HepG2 (cell line): ENCODE measurements around the gene OPA3. TPM values are rescaled to one million over a fixed set of nuclear protein-coding genes. Genes with fewer than 3 reads are reported as not detected.

Experiments
- ATAC-seq: fragments of 200-7000 bp; cut with Tn5 transposase; 3 replicates; pipeline ENCODE4 v1.9.1; 2020; ENCODE audit warnings: mild to moderate bottlenecking, moderate library complexity
- BruUV-seq: library from RNA; stranded (reverse); fragments of 400-500 nt; replicated peaks from 2 replicates; lab custom pipeline; 2021; lab: Mats Ljungman, UMichigan
- CTCF ChIA-PET: fragments of 300-600 bp; formaldehyde crosslinking; extraction: SDS; loops from one replicate; lab custom pipeline; 2021; ENCODE audit warnings: low total read pairs, inconsistent platforms, low intra/inter-chr PET ratio; lab: Yijun Ruan, JAX
- POLR2A ChIA-PET: fragments of 350-600 bp; sonication (Branson Sonifier 250); formaldehyde crosslinking; loops from one replicate; lab custom pipeline; 2020; ENCODE audit warnings: antibody characterized with exemption, inconsistent platforms; lab: Yijun Ruan, JAX
- DNase-seq: peaks from one replicate; pipeline ENCODE4 v3.0.0-alpha.2; 2015; ENCODE audit warnings: low spot score
- FAIRE-seq: peaks from 3 replicates; lab custom pipeline; 2011; peaks lifted over from hg19 to GRCh38; lab: Jason Lieb, UNC
- H2AFZ ChIP-seq: one replicate; pipeline ENCODE4 v1.6.1; 2011; ENCODE audit warnings: low read length, inconsistent platforms
- H3K27ac ChIP-seq: fragments of 300-600 bp; 3 replicates; pipeline ENCODE4 v1.8.0; 2011; ENCODE audit warnings: mixed run types, mild to moderate bottlenecking, mixed read lengths, low read length, inconsistent platforms; ENCODE audit not compliant: insufficient read depth; ENCODE audit errors: extremely low read length
- H3K27me3 ChIP-seq, 2 experiments: fragments of 200-600 bp in 1 of 2; 2 replicates in 1 of 2; 3 replicates in 1 of 2; pipeline versions ENCODE4 v1.6.0 to v1.8.0; 2011; ENCODE audit warnings: low read length in 2 of 2, mild to moderate bottlenecking in 2 of 2, moderate library complexity in 2 of 2, inconsistent platforms in 1 of 2; ENCODE audit not compliant: insufficient read depth in 2 of 2, control insufficient read depth in 1 of 2
- H3K36me3 ChIP-seq, 2 experiments: fragments of 200-600 bp in 1 of 2; replicated peaks in 1 of 2; 2 replicates in 1 of 2; 3 replicates in 1 of 2; pipeline versions ENCODE4 v1.5.1 to v1.8.0; 2011; ENCODE audit warnings: low read length in 2 of 2, inconsistent platforms in 1 of 2; ENCODE audit not compliant: insufficient read depth in 2 of 2, control insufficient read depth in 1 of 2
- H3K4me1 ChIP-seq: 2 replicates; pipeline ENCODE4 v1.5.1; 2012; ENCODE audit warnings: low read length, inconsistent platforms; ENCODE audit not compliant: insufficient read depth
- H3K4me2 ChIP-seq: 2 replicates; pipeline ENCODE4 v1.6.0; 2011; ENCODE audit warnings: low read depth, low read length, inconsistent platforms
- H3K4me3 ChIP-seq, 3 experiments: fragments of 200-600 bp in 1 of 3; sonication (generic), shearing (Covaris generic) in 1 of 3; replicated peaks in 1 of 3; 2 replicates each; pipeline ENCODE4 v1.5.1; 2011 to 2016; ENCODE audit warnings: low read length in 3 of 3, inconsistent platforms in 2 of 3, low read depth in 2 of 3, mild to moderate bottlenecking in 2 of 3, control low read depth in 1 of 3, mixed read lengths in 1 of 3; ENCODE audit not compliant: insufficient read depth in 1 of 3
- H3K79me2 ChIP-seq: one replicate; pipeline ENCODE4 v1.6.1; 2011; ENCODE audit warnings: low read length, inconsistent platforms; ENCODE audit not compliant: insufficient read depth
- H3K9ac ChIP-seq: 2 replicates; pipeline ENCODE4 v1.6.0; 2011; ENCODE audit warnings: mild to moderate bottlenecking, low read depth, low read length, inconsistent platforms; ENCODE audit not compliant: insufficient read depth
- H3K9me3 ChIP-seq: 2 replicates; pipeline ENCODE4 v1.5.1; 2012; ENCODE audit warnings: mild to moderate bottlenecking, low read length
- H4K20me1 ChIP-seq: 2 replicates; pipeline ENCODE4 v1.6.0; 2011; ENCODE audit warnings: inconsistent platforms, mild to moderate bottlenecking, low read length, moderate library complexity; ENCODE audit not compliant: insufficient read depth
- ATF7 ChIP-seq, 2 experiments: fragments of 450-650 bp in 1 of 2; sonication (generic) in 1 of 2; formaldehyde crosslinking in 1 of 2; IDR thresholded peaks; 2 replicates each; pipeline versions ENCODE4 v1.4.0 to v1.6.1; 2016 to 2020; ENCODE audit warnings: antibody characterized with exemption in 1 of 2, mild to moderate bottlenecking in 1 of 2, missing genetic modification reagents in 1 of 2
- CREB1 ChIP-seq, 2 experiments: fragments of 450-650 bp in 1 of 2; IDR thresholded peaks; 2 replicates each; pipeline ENCODE4 v1.6.1; 2016 to 2017; ENCODE audit warnings: control low read depth in 1 of 2, mild to moderate bottlenecking in 1 of 2, missing compliant biosample characterization in 1 of 2, missing genetic modification characterization in 1 of 2
- NRL ChIP-seq: sonication (generic); formaldehyde crosslinking; IDR thresholded peaks from 2 replicates; pipeline ENCODE4 v1.5.0; 2020; ENCODE audit warnings: missing genetic modification reagents, mild to moderate bottlenecking, moderate library complexity, borderline replicate concordance
- SOX6 ChIP-seq, 2 experiments: fragments of 450-650 bp in 1 of 2; sonication (generic) in 1 of 2; formaldehyde crosslinking in 1 of 2; IDR thresholded peaks; 2 replicates each; pipeline versions ENCODE4 v1.4.0 to v1.6.1; 2017 to 2020; ENCODE audit warnings: antibody characterized with exemption in 1 of 2, mild to moderate bottlenecking in 1 of 2, missing genetic modification reagents in 1 of 2
- TSC22D2 ChIP-seq: sonication (generic); formaldehyde crosslinking; IDR thresholded peaks from 2 replicates; pipeline ENCODE4 v1.5.1; 2020; ENCODE audit warnings: missing genetic modification reagents, mild to moderate bottlenecking, borderline replicate concordance
- WGBS: methylation state at CpG from one replicate; pipeline ENCODE4 v1.1.6; 2017; ENCODE audit warnings: low lambda C conversion rate; 5-methylcytosine and 5-hydroxymethylcytosine counted together
- in situ Hi-C: cut with HindIII; loops from 2 replicates; pipeline ENCODE4 v1.10.0; 2017; ENCODE audit warnings: low pct_unique_long_range_greater_than_20kb; ENCODE audit not compliant: extremely low pct_ligation_motif_present
- intact Hi-C: fragments of 100-400 bp; cut with micrococcal nuclease; formaldehyde crosslinking; loops from one replicate; pipeline ENCODE4 v1.10.0; 2022; ENCODE audit not compliant: unreplicated experiment
- polyA plus RNA-seq, 8 experiments: library from polyadenylated mRNA; depleted of rRNA in 3 of 8; stranded (reverse) in 7 of 8; unstranded in 1 of 8; fragments of >200 nt; fragmentation: Illumina TruSeq in 4 of 8; extraction: Trizol in 4 of 8; gene quantifications; 2 replicates each; pipeline versions ENCODE4 v1.2.1 to v1.2.3, GENCODE V29; 2011 to 2016; ENCODE audit warnings: low read depth in 4 of 8, missing spikeins in 1 of 8, mixed read lengths in 1 of 8; ENCODE audit not compliant: insufficient read depth in 1 of 8
- total RNA-seq, 5 experiments: library from RNA; depleted of rRNA; stranded (reverse); fragments of >200 nt; fragmentation: Illumina TruSeq; extraction: Trizol; gene quantifications; 2 replicates each; pipeline ENCODE4 v1.2.3, GENCODE V29; 2016; ENCODE audit warnings: low read depth in 1 of 5
- TF ChIP-seq, protein P1 (sequence below): sonication (generic); formaldehyde crosslinking; IDR thresholded peaks from 2 replicates; pipeline ENCODE4 v1.8.1; 2023; ENCODE audit warnings: mild to moderate bottlenecking, missing genetic modification reagents
- TF ChIP-seq, protein P2 (sequence below): sonication (generic); formaldehyde crosslinking; IDR thresholded peaks from 2 replicates; pipeline ENCODE4 v1.4.0; 2020; ENCODE audit warnings: missing genetic modification reagents
- TF ChIP-seq, protein P3 (sequence below): sonication (generic); formaldehyde crosslinking; IDR thresholded peaks from 2 replicates; pipeline ENCODE4 v1.5.1; 2020; ENCODE audit warnings: mild to moderate bottlenecking, missing genetic modification reagents, moderate library complexity

The OPA3 gene
- total and polyA plus RNA-seq, 2 of the 13 experiments (the other 11 are each of a cell fraction or from before 2014, with no cell fraction given): 8.3 to 17.7 TPM

DNA sequence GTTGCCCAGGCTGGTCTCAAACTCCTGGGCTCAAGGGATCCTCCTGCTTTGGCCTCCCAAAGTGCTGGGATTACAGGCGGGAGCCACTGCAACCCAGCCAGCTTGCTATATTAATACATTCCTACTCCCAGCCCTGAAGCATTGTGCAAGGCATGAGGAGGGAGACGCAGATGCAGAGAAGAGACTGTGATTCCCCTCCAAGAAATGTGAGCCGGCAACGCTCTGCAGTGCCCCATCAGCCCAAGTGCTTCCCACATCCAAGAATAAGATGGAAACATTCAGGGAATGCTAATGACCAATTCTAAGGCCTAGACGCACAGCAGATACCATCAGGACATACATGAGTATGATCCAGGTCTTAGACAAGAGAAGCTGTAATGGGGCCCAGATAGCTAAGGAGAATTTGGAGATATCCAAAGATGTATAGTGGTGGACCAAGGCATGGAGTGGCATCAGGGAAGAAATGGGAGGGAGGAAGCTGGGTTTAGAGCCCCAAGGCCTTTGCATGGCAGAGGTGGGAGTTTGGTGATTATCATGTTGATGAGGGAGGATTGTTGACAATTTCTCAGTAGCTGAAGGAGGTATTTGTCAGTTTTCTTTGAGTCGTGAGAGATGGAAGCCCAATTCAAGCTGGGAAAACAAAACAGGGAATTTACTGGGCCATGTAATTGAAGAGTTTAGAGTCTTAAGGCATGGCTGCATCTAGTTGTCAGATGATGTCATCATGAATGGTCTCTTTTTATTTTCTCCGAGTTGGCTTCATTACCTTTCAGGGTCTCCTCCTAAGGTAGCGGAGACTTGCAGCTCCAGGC lies 83.5 kb downstream of the OPA3 start:
- intact Hi-C loops (no loop called here), in situ Hi-C loops (no loop called here)
- ChIA-PET POLR2A (no interaction called here), CTCF (no interaction called here)
- ATAC-seq (no peak), FAIRE-seq (no peak), DNase-seq (no peak)
- H3K9ac ChIP-seq: no peak overlapping the region
- no TSS peak for BruUV-seq
- no peaks in the 10 kb centered on the region; a peak in 1 of 5 replicates for H3K27me3 ChIP-seq
- no peak overlapping the region for H2AFZ ChIP-seq
- H3K36me3 ChIP-seq: no peaks in the 10 kb centered on the region
- no peaks in the 10 kb centered on the region for H3K79me2 ChIP-seq
- H3K4me2 ChIP-seq: no peak overlapping the region
- 54% methylated on average over 8 of the region's 8 CpGs for WGBS
- no peaks in the 10 kb centered on the region for H4K20me1 ChIP-seq
- H3K4me1 ChIP-seq: peaks cover 52% of the 10 kb centered on the region
- H3K9me3 ChIP-seq: no peaks in the 10 kb centered on the region
- H3K4me3 ChIP-seq: no peak overlapping the region
- H3K27ac ChIP-seq: no peak overlapping the region
- TF ChIP-seq NRL (CRISPR knock-in tag) (no peak), CREB1 (IDR thresholded peaks at IDR 0.05) (0 out of 2 replicates have a peak, but pooled peaks have one; percentile 11), CREB1 (CRISPR knock-in tag; IDR thresholded peaks at IDR 0.05) (no peak), ATF7 (IDR thresholded peaks at IDR 0.05) (peak; percentile 92), ATF7 (CRISPR knock-in tag; IDR thresholded peaks at IDR 0.05) (no peak)

DNA sequence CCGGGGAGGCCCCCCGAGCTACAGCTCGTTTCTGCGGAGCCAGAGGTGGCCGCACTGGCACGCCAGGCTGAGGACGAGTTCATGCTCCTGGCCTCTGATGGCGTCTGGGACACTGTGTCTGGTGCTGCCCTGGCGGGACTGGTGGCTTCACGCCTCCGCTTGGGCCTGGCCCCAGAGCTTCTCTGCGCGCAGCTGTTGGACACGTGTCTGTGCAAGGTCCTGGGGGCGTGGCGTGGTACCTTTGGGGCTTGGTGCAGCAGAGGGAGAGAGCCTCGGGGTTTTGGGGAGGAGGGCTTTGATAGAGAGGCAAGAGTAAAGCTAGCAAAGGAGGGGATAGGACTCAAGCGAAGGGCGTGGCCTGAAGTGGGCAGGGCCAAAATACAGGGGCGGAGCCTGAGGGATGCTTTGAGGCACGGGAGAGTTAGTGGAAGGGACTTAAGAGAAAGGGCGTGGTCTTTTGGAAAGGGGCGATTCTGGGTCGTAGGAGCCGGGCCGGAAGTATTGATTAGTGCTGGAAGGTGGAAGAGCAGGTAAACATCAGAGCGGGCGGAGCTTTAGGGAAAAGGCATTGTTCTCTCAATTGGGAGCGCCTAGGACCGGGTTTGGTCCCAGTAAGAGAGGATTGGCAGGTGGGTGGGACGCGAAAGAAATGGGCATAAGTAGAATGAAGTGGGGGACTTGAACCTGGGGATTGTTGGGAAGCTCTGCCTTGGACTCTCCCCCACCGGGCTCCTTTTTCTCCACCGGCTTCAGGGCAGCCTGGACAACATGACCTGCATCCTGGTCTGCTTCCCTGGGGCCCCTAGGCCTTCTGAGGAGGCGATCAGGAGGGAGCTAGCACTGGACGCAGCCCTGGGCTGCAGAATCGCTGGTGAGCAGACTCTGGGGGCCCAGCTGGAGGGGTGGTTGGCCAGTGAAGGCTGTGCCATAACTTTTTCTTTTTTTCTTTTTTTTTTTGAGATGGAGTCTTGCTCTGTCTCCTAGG lies 85.1 kb downstream of the OPA3 start:
- ChIA-PET CTCF (no interaction called here), POLR2A (interaction anchor here (0.6 to 1.2 kb wide), 3 partner anchors 9 to 84 kb away, joined by 3 to 4 read pairs (median 3); partner anchors contain the start of gene FOSB)
- FAIRE-seq (no peak), ATAC-seq (peak; percentile 33), DNase-seq (no peak)
- Histone ChIP-seq H3K4me2 (peak overlapping the region; percentile 27; the same call in 1 of the 2 replicates), H3K4me3 (no peak overlapping the region), H3K36me3 (no peaks in the 10 kb centered on the region), H3K27ac (no peak overlapping the region), H3K9ac (no peak overlapping the region), H3K4me1 (peaks cover 44% of the 10 kb centered on the region), H3K9me3 (no peaks in the 10 kb centered on the region), H2AFZ (no peak overlapping the region), H4K20me1 (no peaks in the 10 kb centered on the region), H3K79me2 (no peaks in the 10 kb centered on the region), H3K27me3 (no peaks in the 10 kb centered on the region; a peak in 1 of 5 replicates)
- no TSS peak for BruUV-seq
- intact Hi-C loops (loop anchor here (5.0 kb wide), 1 partner anchor 143 kb away; no protein-coding TSS in a partner anchor), in situ Hi-C loops (no loop called here)
- WGBS: 39% methylated on average over 37 of the region's 37 CpGs
- no peak for TF ChIP-seq TSC22D2 (CRISPR knock-in tag)
- TF ChIP-seq, protein P1, sequence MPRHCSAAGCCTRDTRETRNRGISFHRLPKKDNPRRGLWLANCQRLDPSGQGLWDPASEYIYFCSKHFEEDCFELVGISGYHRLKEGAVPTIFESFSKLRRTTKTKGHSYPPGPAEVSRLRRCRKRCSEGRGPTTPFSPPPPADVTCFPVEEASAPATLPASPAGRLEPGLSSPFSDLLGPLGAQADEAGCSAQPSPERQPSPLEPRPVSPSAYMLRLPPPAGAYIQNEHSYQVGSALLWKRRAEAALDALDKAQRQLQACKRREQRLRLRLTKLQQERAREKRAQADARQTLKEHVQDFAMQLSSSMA (CRISPR knock-in tag): no peak
- TF ChIP-seq, protein P2, sequence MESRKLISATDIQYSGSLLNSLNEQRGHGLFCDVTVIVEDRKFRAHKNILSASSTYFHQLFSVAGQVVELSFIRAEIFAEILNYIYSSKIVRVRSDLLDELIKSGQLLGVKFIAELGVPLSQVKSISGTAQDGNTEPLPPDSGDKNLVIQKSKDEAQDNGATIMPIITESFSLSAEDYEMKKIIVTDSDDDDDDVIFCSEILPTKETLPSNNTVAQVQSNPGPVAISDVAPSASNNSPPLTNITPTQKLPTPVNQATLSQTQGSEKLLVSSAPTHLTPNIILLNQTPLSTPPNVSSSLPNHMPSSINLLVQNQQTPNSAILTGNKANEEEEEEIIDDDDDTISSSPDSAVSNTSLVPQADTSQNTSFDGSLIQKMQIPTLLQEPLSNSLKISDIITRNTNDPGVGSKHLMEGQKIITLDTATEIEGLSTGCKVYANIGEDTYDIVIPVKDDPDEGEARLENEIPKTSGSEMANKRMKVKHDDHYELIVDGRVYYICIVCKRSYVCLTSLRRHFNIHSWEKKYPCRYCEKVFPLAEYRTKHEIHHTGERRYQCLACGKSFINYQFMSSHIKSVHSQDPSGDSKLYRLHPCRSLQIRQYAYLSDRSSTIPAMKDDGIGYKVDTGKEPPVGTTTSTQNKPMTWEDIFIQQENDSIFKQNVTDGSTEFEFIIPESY: peak; percentile 93
- no peak for TF ChIP-seq SOX6 (IDR thresholded peaks at IDR 0.05)
- peak; percentile 51; the same call in 1 of the 2 replicates for TF ChIP-seq SOX6 (CRISPR knock-in tag; IDR thresholded peaks at IDR 0.05)
- TF ChIP-seq, protein P3, sequence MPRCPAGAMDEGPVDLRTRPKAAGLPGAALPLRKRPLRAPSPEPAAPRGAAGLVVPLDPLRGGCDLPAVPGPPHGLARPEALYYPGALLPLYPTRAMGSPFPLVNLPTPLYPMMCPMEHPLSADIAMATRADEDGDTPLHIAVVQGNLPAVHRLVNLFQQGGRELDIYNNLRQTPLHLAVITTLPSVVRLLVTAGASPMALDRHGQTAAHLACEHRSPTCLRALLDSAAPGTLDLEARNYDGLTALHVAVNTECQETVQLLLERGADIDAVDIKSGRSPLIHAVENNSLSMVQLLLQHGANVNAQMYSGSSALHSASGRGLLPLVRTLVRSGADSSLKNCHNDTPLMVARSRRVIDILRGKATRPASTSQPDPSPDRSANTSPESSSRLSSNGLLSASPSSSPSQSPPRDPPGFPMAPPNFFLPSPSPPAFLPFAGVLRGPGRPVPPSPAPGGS: 0 out of 2 replicates have a peak, but pooled peaks have one; percentile 37
